Measurements from ENCODE around the gene SERPINI1. TPM values are rescaled to one million over a fixed set of nuclear protein-coding genes. Genes with fewer than 3 reads are reported as not detected.

The SERPINI1 gene
- total and polyA plus RNA-seq, 2 of the 8 experiments (the other 6 are each of a cell fraction or from before 2014, with no cell fraction given) = 5.3 to 9.9 TPM

DNA sequence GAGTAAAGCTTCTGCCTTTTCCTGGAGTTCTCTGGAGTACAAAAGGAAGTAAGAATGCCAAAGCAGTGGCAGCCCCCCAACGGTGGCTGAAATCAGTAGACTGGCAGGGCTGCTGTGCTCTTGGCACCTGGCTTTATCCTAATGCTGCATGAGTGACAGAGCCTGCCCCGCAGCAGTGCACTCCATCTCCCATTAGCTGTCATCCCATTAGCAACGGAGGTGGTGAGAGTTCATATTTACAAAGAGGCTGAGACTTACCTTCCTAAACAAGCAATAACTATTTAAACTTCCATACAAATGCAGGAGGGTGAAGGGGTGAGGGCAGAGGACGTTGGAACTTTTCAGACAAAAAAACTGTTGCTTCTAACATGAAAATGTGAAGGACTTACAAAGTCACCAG, 51.9 kb downstream of the SERPINI1 start:
- DNase-seq (ENCODE audit: low read depth in 1 of 2, low spot score in 2 of 2) (no peak), FAIRE-seq (no peak)
- no peak overlapping the region for H3K9ac ChIP-seq (replicated peaks in 1 of 4; ENCODE audit: extremely low read depth in 1 of 4, low read depth in 3 of 4, low read length in 3 of 4)
- H3K4me1 ChIP-seq (replicated peaks in 1 of 4; ENCODE audit: control insufficient read depth in 3 of 4, insufficient read depth in 4 of 4, low read length in 3 of 4) = no peaks in the 10 kb centered on the region
- H3K23ac ChIP-seq (ENCODE audit: insufficient read length) = no peak overlapping the region
- H2AFZ ChIP-seq (ENCODE audit: low read length) = no peak overlapping the region
- no peaks in the 10 kb centered on the region for H3K23me2 ChIP-seq (ENCODE audit: low read depth, low read length)
- H2BK120ac ChIP-seq (replicated peaks; ENCODE audit: low read depth, low read length) = no peak overlapping the region
- H2BK15ac ChIP-seq (ENCODE audit: low read length) = no peak overlapping the region
- TF ChIP-seq GABPA (IDR thresholded peaks at IDR 0.05; ENCODE audit: borderline replicate concordance, insufficient read depth, low read length) (no peak), JUN (IDR thresholded peaks at IDR 0.05; ENCODE audit: low read depth, low read length) (no peak), KDM5A (IDR thresholded peaks at IDR 0.05; ENCODE audit: low read length) (no peak), KDM1A (IDR thresholded peaks at IDR 0.05; ENCODE audit: borderline replicate concordance, low read length) (no peak), FOSL1 (IDR thresholded peaks at IDR 0.05; ENCODE audit: insufficient read depth, low read depth, low read length) (no peak), CREB1 (IDR thresholded peaks at IDR 0.05) (no peak), BRCA1 (IDR thresholded peaks at IDR 0.05; ENCODE audit: low read depth, low read length) (no peak), GTF2F1 (IDR thresholded peaks at IDR 0.05; ENCODE audit: borderline replicate concordance, low read depth, low read length) (no peak), KDM4A (IDR thresholded peaks at IDR 0.05; ENCODE audit: low read depth, low read length, severe bottlenecking) (no peak), TBP (IDR thresholded peaks at IDR 0.05; ENCODE audit: low read depth, low read length) (no peak), JUND (IDR thresholded peaks at IDR 0.05; ENCODE audit: low read length) (no peak), BACH1 (IDR thresholded peaks at IDR 0.05; ENCODE audit: low read length) (no peak), NRF1 (IDR thresholded peaks at IDR 0.05; ENCODE audit: low read depth, low read length) (no peak)
- TF ChIP-seq, protein P1, sequence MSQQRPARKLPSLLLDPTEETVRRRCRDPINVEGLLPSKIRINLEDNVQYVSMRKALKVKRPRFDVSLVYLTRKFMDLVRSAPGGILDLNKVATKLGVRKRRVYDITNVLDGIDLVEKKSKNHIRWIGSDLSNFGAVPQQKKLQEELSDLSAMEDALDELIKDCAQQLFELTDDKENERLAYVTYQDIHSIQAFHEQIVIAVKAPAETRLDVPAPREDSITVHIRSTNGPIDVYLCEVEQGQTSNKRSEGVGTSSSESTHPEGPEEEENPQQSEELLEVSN (IDR thresholded peaks at IDR 0.05) = no peak
- no peak overlapping the region for H4K8ac ChIP-seq (ENCODE audit: extremely low read depth, insufficient read depth, low read length)
- H4K91ac ChIP-seq (replicated peaks; ENCODE audit: insufficient read length, low read length) = no peak overlapping the region
- no peak overlapping the region for H4K5ac ChIP-seq (ENCODE audit: insufficient read length, low read depth, low read length)
- H3K27ac ChIP-seq (ENCODE audit: low read depth, low read length) = no peak overlapping the region
- POLR2A ChIA-PET (ENCODE audit: partially characterized antibody) = no interaction called here
- no peak overlapping the region for H3K4me3 ChIP-seq (ENCODE audit: extremely low read depth in 1 of 4, insufficient read depth in 2 of 4, low read depth in 3 of 4, low read length in 4 of 4)
- no peak overlapping the region for H2BK12ac ChIP-seq (ENCODE audit: low read depth, low read length)
- no peaks in the 10 kb centered on the region for H3K27me3 ChIP-seq (replicated peaks in 1 of 4; ENCODE audit: control insufficient read depth in 3 of 4, extremely low read depth in 1 of 4, insufficient read depth in 3 of 4, low read length in 3 of 4)
- H2BK20ac ChIP-seq (ENCODE audit: low read length) = no peak overlapping the region
- H3K4ac ChIP-seq (replicated peaks; ENCODE audit: insufficient read length, low read depth, low read length) = no peak overlapping the region
- no peaks in the 10 kb centered on the region for H3K79me1 ChIP-seq (ENCODE audit: low read depth, low read length)
- no peak overlapping the region for H3K18ac ChIP-seq (ENCODE audit: extremely low read depth, low read length)
- no peak overlapping the region for H2AK5ac ChIP-seq (ENCODE audit: low read depth, low read length)
- no peak overlapping the region for H3K14ac ChIP-seq (ENCODE audit: insufficient read length)
- WGBS, 2 experiments (ENCODE audit: extremely low coverage in 1 of 2, insufficient coverage in 1 of 2, insufficient read length in 1 of 2, insufficient replicate concordance in 2 of 2, low coverage in 1 of 2, low lambda C conversion rate in 2 of 2, missing lambda C conversion rate in 1 of 2) = 85% methylated on average over 4 of the region's 4 CpGs; no CpG with 5 or more reads in 1 of the 2 experiments
- H3K4me2 ChIP-seq (ENCODE audit: insufficient read depth in 1 of 2, low read depth in 2 of 2, low read length in 2 of 2) = no peak overlapping the region
- CTCF ChIA-PET (ENCODE audit: partially characterized antibody) = interaction anchor here (1.6 kb wide), 1 partner anchor 11 kb away, joined by 3 read pairs; no protein-coding TSS in a partner anchor
- H3K36me3 ChIP-seq (ENCODE audit: control insufficient read depth in 2 of 4, insufficient read depth in 4 of 4, low read length in 3 of 4) = no peaks in the 10 kb centered on the region
- no peaks in the 10 kb centered on the region for H3K79me2 ChIP-seq (ENCODE audit: control insufficient read depth in 1 of 2, insufficient read depth in 2 of 2, low read length in 2 of 2)
- H2BK5ac ChIP-seq (ENCODE audit: low read depth, low read length) = no peak overlapping the region
- no peaks in the 10 kb centered on the region for H4K20me1 ChIP-seq (replicated peaks in 1 of 2; ENCODE audit: control insufficient read depth in 1 of 2, insufficient read depth in 2 of 2, low read length in 2 of 2)
- no peak overlapping the region for H3K56ac ChIP-seq (replicated peaks; ENCODE audit: insufficient read length, low read depth, low read length)
- H3K9me3 ChIP-seq (ENCODE audit: insufficient read depth in 2 of 2, low read depth in 1 of 2, low read length in 1 of 2) = no peaks in the 10 kb centered on the region

Data from H1 (cell line).